Measurements from ENCODE around the gene HOXC12.

Gene HOXC12

DNA sequence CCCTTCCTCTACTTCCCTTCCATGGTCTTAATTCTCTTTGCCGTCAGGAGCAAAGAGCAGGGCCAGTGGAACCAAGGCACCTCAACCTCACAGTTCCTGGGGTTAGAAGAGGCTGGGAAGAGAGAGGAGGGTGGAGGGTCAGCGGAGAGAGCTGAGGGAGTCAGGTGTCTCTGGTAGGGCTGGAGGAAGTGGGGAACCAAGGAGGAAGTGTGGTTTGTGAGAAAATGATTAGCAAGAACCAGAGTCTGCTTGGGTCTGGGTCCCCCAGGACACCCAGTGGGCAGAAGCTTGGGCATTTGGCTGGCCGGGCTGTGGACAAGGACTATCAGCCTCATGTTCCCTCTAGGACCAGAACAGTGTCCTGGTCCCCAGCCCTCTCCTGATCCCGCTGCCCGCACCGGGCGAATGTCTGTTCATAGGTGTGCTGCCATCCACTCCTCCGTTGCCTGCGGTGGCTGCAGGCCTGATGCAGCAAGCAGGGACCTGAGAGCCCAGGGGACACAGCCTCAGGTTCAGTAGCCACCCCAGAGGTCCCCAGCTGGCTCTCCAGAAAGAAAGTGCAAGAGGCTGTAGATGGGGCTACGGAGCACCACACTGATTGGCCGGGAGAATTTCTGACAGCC lies 2.3 kb downstream of the HOXC12 start:
- no peak for FAIRE-seq

- no peak for FAIRE-seq
These were observed 3.4 kb downstream of the HOXC12 start for GRCh38 chr12:53958128-53958527.

DNA sequence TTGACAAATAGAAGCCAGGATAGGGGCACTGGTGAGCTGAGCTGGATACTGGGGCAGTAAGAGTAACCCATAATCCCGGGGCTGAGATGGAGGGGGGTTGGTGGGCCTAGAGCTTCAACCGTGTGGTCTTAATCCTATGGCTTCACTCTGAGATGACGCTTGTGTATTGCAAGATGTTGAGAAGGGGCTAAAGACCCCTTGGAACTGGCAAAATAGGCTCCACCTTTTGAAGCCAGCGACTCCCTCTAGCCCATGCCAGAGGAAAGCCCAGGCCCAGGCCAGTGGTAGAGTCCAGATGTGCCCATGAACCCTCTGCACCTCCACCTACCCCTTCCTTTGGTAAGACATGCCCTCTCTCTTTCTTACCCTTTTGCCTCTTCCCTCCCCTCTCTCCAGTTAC lies 4.6 kb downstream of the HOXC12 start:
- FAIRE-seq = no peak

DNA sequence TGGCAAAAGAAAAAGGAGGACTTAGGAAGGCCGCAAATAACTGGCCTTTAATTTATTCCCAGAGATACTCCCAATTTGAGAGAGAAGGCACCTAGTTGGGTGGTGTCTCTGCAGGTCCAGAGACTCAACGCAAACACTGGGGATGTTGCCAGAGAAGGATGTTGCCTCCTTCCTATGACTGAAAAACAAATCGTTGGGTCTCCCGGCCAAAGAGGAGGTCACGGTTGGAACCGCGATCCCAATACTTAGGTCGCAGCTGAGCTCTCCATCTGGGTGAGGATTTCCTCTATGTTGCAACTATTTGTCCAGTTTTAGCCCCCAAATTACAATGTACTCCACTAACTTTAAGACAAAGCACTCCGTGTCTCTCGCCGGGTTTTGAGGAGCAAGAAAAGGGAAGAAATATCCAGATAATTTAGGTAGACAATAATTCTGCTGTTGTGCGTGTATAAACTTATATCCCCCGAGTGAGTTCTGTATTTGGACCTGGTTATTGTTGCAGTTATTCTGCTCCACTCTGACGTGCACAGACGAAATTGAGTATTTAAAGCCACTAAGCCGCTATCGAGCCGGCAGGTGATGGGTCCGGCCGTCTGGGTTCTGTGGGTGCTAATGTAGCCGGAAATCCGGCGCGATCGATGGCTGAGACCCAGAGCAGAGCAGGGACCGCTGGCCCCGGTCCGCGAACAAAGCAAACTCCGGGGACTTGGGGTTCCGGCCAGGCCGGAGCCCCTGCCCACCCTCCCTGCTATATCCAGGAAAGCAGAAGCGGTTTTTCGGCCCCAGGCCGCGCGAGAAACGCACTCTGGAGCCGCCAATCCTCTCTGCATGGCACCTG lies 5.7 kb downstream of the HOXC12 start:
- FAIRE-seq = no peak

DNA sequence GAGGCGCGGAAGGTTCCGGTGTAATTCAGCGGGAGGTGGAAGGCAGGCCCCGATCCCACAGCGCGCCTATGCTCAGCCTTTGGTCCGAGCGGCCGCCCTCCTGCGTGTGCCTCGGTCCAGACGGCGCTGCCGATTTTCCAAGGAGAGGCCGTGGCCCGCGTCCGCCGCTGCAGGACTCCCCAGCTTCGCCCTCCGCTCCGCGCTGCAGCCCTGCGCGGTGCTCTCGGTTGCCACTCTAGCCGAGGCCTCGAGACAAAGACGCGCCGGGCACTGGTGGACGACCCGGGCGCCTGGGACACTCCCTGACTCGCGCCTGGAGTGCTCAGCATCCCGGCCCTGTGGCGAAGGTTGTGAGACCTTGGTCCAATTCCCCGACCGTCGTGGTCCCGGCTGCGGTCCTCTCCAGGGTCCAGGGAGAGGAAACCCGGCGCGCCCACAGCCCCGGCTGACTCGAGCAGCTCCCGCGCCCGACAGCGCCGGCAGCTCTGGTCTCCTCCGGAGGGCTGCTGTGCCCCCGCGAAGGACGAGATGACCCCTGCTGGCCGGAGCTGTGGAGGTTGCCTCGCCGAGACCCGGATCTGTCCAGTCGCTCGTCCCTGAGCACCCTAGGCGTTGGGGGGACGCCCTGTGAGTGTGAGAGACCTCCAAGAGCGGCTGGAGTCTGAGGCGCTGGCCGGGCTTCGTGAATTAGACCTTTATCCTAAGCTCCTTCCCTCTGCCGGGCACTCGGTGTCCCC lies 6.5 kb downstream of the HOXC12 start:
- no peak for FAIRE-seq

DNA sequence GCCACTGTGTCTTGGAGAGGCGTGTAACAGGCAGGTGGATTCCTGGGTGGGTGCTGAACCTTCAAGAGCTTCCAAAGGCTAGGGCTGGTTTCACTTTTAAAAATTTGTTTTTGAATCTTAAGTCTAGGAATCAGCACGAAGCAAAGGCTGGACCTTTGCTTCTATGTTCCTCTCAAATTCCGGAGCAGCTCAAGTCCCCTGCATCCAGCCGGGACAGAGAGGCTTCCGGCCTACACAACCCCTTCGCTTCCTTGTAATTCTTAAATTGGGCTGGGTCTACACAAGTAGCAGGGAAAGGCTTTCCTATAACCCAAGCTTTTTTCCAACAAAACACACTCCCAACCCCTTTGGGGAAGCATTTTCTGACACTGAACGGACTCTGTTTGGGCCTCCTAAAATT lies 8.3 kb downstream of the HOXC12 start:
- no peak for FAIRE-seq

GRCh38 chr12:53963434-53964314 lies 9.0 kb downstream of the HOXC12 start:
- no peak for FAIRE-seq

- FAIRE-seq = no peak
These were observed 9.6 kb downstream of the HOXC12 start for GRCh38 chr12:53964315-53964713.

DNA sequence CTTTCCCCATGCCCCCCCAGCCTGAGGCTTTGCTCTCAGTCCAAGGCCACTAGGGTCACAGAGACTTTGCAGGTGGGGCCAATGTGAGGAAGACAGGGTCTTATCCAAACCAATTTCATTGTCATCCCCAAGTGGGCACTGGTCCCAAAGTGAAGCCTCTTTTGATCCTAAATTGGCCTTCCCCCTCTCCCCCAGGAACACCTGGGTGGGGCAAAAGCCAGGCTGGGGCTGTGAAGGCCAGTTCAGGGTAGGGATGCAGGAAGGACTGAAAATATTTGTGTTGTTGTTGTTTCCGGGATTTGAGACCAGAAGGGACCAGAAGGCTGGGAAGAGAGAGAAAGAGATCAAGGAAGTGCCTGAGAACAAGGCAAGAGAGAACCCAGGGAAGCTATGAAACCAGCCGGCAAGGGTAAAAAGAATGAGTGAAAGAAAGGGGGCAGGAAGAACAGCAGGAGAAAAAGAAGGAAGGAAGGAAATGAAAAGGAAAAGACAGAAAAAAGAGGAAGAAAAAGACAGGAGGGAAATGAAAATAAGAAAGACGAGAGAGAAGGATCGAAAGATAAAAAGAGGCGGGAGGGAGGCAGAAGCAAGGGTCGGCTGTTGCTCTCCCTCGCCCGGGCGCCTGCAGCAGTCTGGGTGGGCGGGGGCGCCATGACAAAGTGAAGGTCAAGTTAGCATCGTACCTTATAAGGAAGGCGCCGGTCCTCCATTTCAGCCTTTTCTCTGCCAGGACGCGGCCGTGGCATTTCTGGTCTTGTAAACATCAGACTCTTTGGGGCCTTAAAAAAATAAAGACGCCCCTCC lies 10.8 kb downstream of the HOXC12 start:
- no peak for FAIRE-seq

DNA sequence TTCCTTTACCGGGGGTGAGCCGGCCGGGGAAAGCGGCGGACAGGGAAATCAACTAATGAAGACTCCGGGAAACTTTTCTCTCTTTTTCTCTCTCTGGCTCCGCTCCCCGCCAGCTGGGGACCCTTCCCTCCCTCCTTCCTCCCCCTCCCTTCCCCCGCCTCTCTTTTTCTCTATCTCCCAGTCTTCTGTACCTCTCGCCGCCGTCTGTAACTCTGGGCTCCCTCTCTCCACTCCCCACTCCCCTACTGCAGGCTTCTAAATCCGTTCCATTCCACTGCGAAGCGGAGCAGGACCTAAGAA lies 11.3 kb downstream of the HOXC12 start:
- FAIRE-seq = no peak

DNA sequence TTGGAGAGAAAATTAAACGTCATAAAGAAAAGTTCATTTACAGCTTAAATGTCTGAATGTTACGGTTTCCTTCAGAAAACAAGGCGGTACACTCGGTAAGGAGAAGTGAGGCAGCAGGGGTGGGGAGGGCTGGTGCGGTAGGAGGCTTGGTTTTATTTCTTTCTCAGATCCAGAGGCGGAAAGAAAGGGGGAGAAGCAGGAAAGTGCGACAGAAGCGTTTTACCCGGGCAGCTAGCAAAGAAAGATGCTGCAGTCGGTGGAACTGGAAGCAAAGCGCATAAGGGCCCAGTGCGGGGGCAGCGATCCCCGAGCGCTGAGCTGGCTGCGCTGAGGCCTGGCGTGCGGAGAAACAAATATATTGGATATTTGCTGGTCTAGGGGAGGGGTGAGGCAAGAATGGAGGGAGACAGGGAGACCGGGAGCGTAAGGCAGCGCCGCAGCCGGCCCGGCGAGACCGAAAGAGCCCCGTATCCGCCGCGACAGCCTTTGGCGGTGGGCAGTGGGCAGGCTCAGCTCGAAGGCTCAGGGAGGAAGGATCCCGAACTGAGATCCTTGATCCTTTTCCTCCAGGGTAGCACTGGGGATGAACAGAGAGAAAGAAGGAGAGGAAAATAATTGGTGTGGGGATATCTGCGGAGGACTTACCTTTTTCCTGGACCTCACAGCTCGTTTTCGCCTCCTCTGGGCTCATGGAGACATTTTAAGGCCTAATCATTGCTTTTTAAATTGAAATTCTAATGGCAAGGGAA lies 11.9 kb downstream of the HOXC12 start:
- no peak for FAIRE-seq

DNA sequence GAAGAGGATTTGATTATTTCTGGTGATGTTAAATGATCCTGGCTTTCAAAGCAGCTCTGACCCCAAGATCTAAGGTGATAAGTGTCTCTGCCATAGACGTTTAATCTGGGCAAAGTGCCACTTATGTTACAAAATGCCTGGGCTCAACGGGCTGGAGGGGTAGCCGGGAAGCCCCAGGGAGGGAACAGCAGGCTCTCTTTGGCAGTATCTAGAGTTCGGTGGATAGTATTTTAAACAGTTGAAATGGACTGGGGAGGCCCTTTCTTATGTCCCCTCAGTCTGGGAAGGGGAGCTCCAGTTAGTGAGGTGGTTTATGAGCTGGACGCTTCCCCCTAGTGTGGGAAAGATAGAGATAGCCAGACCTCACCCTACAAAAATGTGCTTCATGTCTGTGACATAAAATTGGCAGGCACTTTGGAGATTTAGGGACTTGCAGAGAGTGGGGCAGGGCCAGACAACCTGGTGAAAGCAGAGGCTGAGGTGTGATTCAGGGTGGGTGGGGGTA lies 12.8 kb downstream of the HOXC12 start:
- FAIRE-seq = no peak

DNA sequence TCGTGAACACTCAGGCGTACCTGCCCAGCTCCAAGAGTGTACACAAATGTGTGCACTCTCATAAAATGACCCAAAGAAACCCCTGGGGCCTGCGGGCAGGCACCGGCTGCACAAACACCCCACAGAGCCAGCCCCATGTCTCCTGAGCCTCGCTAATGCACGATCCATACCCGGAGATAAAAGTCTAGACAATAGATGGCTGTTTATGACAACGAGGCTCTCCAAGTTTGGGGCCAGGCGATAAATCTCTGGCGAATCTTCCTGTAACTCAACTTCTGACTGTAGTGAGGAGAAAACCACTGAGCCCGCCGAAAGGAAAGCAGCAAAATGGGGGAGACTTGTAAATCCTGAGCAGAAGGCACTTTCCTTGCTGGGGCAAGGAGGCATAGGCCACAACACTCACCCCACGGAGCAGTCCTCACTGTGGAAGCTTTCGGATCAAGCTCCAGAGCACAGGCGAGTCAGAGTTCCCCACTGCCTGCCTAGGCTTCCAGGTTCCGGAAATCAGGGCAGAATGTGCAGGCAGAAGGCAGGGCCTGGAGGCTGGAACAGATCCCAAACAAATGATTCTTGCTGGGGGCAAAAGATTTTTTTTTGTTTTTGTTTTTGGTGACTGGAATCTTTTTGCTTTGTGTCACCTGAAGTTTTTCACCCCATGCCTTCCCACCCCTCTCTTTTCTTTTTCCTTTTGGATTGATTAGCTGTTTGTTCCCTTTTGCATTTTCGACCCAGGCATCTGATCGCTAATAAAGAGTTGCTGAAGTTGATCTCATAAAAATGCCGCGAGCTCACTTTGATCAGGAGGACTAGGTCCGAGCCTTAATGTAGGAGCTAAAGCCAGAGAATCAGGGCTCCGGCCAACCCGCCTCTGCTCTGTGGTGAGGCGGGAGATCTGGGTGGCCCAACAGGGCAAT lies 13.8 kb downstream of the HOXC12 start:
- FAIRE-seq = no peak

DNA sequence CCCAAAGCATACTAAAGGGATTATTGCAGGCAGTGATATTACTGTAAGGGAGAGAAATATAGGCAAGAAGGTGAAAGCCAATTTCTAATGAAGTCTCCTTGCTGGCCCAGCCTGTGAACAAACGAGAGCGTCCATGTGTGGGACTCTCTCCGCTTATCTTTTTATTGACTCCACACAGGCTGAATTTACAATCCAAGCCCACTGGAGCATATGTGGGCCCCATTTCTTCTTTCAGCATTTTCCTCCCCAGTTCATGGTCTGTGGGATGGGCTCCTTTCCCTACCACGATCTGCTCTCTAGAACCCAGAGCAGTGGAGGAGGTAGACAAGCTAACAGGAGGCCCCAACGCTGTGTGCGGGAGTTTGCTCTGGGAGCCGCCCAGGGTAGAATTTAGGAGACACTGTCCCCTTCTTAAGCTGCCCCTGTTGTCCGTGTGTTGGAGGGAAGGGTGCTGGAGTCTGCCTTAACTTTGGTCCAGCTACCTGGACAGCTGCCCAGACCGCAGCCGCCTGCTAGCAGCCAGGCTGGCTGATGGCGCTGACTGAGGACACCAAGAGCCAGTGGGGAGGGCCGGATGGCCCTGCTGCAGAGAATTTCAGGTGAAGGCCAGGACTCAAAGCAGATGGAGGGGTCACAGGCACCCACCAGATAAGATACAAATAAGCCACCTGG lies 15.0 kb downstream of the HOXC12 start:
- no peak for FAIRE-seq

DNA sequence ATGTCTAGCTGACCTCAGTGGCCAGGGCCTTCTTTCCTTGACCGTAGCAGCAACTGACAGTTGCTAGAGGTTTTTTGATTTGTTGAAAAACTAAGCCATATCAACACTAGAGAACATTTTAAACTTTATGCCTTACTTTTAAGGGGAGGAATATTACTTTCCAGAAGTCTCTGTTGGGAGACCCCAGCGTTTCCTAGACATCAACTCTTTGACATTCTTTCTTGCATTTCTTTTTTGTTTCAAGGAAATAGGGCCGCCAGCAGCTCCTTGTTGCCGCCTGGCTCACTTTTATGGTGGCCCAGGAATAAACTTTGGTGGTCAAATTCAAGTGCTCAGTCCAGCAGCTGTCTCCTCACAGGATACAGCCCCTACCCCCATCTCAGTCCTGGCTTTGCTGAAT lies 15.7 kb downstream of the HOXC12 start:
- no peak for FAIRE-seq

- FAIRE-seq = no peak
These were observed 16.4 kb downstream of the HOXC12 start for GRCh38 chr12:53971129-53971528.

- FAIRE-seq = no peak
These were observed 17.0 kb downstream of the HOXC12 start for GRCh38 chr12:53971686-53972085.

DNA sequence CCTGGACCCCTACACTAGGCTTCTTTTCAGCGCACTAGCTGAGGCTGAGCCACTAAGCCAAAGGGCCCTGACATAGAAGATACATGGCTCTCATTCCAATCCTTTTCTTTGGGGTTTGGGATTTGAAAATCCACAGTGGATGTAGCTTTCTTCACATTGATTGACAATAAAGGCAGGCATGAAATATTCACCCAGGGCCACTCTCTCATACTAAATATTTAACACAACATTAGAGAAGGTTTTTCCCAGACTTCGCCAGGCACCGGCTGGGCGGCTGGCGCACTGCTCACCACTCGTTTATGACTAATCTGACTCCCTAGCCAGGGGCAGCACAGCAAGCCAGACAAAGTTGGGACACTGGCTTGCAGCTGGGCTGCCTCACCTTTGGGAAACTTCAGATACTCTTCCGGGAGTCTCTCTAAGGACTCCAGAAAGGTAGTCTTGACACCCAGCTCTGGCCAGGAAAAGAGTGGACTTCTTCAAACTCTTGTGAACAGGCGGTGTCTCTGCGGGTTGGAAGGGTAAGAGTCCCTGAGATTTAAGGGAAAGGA lies 17.5 kb downstream of the HOXC12 start:
- no peak for FAIRE-seq

GRCh38 chr12:53972722-53973235 lies 18.1 kb downstream of the HOXC12 start, which contains the start of gene HOXC11:
TSS of gene HOXC11 (plus strand) at chr12:53973126. CDS start at chr12:53973242, 116 bp downstream.
- no peak for FAIRE-seq
